Osteoblast (primary cell): Measurements from ENCODE around the gene LMNTD2. TPM values are rescaled to one million over a fixed set of nuclear protein-coding genes. Genes with fewer than 3 reads are reported as not detected.

Source experiments
- DNase-seq: peaks from one replicate; pipeline ENCODE4 v3.0.0; 2011; ENCODE audit warnings: low spot score, mixed read lengths; ENCODE audit not compliant: insufficient read length; ENCODE audit errors: missing footprints
- H2AFZ ChIP-seq: 2 replicates; pipeline ENCODE4 v1.6.0; 2011; ENCODE audit warnings: mild to moderate bottlenecking, low read length
- H3K27ac ChIP-seq: 2 replicates; pipeline ENCODE4 v1.5.1; 2011; ENCODE audit warnings: mild to moderate bottlenecking, low read depth, low read length, moderate library complexity
- H3K27me3 ChIP-seq: 2 replicates; pipeline ENCODE4 v1.6.0; 2012; ENCODE audit warnings: mild to moderate bottlenecking, control low read depth, inconsistent platforms, low read length, moderate library complexity; ENCODE audit not compliant: insufficient read depth
- H3K36me3 ChIP-seq: 2 replicates; pipeline ENCODE4 v1.5.1; 2011; ENCODE audit warnings: mild to moderate bottlenecking, low read length, control low read depth, moderate library complexity; ENCODE audit not compliant: insufficient read depth
- H3K4me1 ChIP-seq: 2 replicates; pipeline ENCODE4 v1.5.1; 2011; ENCODE audit warnings: mild to moderate bottlenecking, low read length, control low read depth, moderate library complexity; ENCODE audit not compliant: insufficient read depth
- H3K4me2 ChIP-seq: 2 replicates; pipeline ENCODE4 v1.6.0; 2011; ENCODE audit warnings: mild to moderate bottlenecking, low read length; ENCODE audit not compliant: insufficient read depth
- H3K4me3 ChIP-seq: fragments of 200-600 bp; sonication (generic); 3 replicates; pipeline ENCODE4 v1.5.1; 2012; ENCODE audit warnings: mild to moderate bottlenecking, low read length, inconsistent platforms; ENCODE audit not compliant: insufficient read depth
- H3K79me2 ChIP-seq: 2 replicates; pipeline ENCODE4 v1.6.0; 2012; ENCODE audit warnings: mild to moderate bottlenecking, low read length, control low read depth, inconsistent platforms; ENCODE audit not compliant: insufficient read depth
- H3K9me3 ChIP-seq: 2 replicates; pipeline ENCODE4 v1.5.1; 2011; ENCODE audit warnings: low read depth, low read length, control low read depth
- H4K20me1 ChIP-seq: 2 replicates; pipeline ENCODE4 v1.6.0; 2012; ENCODE audit warnings: mild to moderate bottlenecking, low read length, control low read depth; ENCODE audit not compliant: insufficient read depth
- total RNA-seq: library from RNA; depleted of rRNA; stranded (reverse); fragments of >200 nt; gene quantifications from 2 replicates; pipeline ENCODE4 v1.2.3, GENCODE V29; 2012
- TF ChIP-seq, protein P1 (sequence below): IDR thresholded peaks from 2 replicates; pipeline ENCODE4 v1.5.1; 2011; ENCODE audit warnings: mild to moderate bottlenecking, low read depth, low read length, moderate library complexity; ENCODE audit errors: extremely low read depth

LMNTD2 gene
- total RNA-seq, 1 donor: 0.36 TPM

DNA sequence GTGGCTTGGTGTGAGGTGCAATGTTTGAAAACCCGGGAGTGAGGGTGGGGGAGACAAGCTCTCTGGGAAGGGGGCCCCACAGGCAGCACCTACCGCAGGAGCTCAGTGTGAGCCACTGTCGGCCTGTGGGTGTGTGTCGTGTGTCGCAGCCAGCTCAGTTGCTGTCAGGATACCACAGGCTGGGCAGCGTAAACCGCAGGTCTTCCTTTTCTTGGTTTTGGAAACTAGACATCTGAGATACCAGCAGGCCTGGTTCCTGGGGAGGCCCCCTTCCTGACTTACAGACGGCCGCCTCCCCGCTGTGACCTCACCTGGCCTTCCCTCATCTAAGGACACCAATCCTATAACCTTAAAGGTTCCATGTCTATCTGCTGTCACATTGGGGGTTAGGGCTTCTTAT is 35.8 kb upstream of the LMNTD2 start:
- Histone ChIP-seq H3K4me1 (no peaks in the 10 kb centered on the region), H3K36me3 (peaks cover 73% of the 10 kb centered on the region), H3K9me3 (no peaks in the 10 kb centered on the region)

DNA sequence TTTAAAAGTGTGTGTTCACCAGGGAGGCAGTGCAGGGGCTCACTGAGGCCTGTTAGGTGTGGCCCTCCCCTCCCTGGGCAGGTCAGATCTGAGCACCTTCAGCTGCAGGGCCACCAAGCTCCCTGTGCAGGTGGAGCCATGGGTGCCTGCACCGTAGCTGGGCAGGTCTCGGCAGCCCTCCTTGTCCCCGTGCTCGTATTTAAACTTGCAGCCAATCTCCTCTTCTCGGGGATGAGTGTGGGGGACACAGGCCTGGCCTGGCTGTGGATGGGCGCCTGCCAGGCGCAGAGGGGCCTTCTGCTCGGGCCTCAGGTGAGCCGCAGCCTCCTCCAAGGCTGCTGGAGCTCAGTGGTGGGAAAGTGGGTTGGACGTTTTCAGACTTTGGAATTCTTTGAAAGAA is 34.9 kb upstream of the LMNTD2 start:
- peaks cover 27% of the 10 kb centered on the region for H4K20me1 ChIP-seq
- H3K27ac ChIP-seq: no peak overlapping the region
- H2AFZ ChIP-seq: no peak overlapping the region
- H3K27me3 ChIP-seq: no peaks in the 10 kb centered on the region
- no peak for DNase-seq
- H3K36me3 ChIP-seq: peaks cover 76% of the 10 kb centered on the region
- no peak overlapping the region for H3K4me2 ChIP-seq
- H3K9me3 ChIP-seq: no peaks in the 10 kb centered on the region
- TF ChIP-seq, protein P1, sequence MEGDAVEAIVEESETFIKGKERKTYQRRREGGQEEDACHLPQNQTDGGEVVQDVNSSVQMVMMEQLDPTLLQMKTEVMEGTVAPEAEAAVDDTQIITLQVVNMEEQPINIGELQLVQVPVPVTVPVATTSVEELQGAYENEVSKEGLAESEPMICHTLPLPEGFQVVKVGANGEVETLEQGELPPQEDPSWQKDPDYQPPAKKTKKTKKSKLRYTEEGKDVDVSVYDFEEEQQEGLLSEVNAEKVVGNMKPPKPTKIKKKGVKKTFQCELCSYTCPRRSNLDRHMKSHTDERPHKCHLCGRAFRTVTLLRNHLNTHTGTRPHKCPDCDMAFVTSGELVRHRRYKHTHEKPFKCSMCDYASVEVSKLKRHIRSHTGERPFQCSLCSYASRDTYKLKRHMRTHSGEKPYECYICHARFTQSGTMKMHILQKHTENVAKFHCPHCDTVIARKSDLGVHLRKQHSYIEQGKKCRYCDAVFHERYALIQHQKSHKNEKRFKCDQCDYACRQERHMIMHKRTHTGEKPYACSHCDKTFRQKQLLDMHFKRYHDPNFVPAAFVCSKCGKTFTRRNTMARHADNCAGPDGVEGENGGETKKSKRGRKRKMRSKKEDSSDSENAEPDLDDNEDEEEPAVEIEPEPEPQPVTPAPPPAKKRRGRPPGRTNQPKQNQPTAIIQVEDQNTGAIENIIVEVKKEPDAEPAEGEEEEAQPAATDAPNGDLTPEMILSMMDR: no peak
- peaks cover 55% of the 10 kb centered on the region for H3K79me2 ChIP-seq
- H3K4me1 ChIP-seq: no peaks in the 10 kb centered on the region
- no peak overlapping the region for H3K4me3 ChIP-seq

More for the DNA sequence above, 35.8 kb upstream of the LMNTD2 start:
- no peak overlapping the region for H3K4me2 ChIP-seq
- TF ChIP-seq, protein P1: no peak
- no peaks in the 10 kb centered on the region for H3K27me3 ChIP-seq
- H3K27ac ChIP-seq: no peak overlapping the region
- H2AFZ ChIP-seq: no peak overlapping the region
- no peak overlapping the region for H3K4me3 ChIP-seq
- peaks cover 27% of the 10 kb centered on the region for H4K20me1 ChIP-seq
- peaks cover 50% of the 10 kb centered on the region for H3K79me2 ChIP-seq
- no peak for DNase-seq

DNA sequence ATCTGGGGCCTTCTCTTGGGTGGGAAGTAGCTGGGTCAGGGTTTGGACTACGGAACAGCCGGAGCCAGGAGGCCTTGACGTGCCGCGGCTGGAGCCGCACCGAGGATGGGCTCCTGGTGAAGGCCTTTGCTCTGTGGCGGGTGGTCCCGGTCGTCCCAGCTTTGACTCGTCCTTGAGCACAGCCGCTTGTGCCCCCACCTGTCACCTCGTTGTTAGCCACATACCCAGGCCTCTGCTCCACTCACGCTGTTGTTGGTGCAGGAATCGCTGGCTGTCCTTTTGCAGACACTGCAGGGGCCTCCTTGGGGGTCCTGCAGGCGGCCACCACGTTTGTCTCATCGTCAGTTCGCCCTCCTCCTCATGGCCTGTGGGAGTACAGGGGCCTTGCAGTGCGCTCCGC is 32.8 kb upstream of the LMNTD2 start:
- Histone ChIP-seq H3K27ac (no peak overlapping the region), H2AFZ (no peak overlapping the region), H3K36me3 (peaks cover 81% of the 10 kb centered on the region), H3K4me2 (no peak overlapping the region), H3K4me3 (no peak overlapping the region), H3K9me3 (no peaks in the 10 kb centered on the region), H3K79me2 (peaks cover 66% of the 10 kb centered on the region), H3K4me1 (no peaks in the 10 kb centered on the region), H4K20me1 (peaks cover 35% of the 10 kb centered on the region), H3K27me3 (no peaks in the 10 kb centered on the region)
- TF ChIP-seq, protein P1: no peak
- DNase-seq: no peak

DNA sequence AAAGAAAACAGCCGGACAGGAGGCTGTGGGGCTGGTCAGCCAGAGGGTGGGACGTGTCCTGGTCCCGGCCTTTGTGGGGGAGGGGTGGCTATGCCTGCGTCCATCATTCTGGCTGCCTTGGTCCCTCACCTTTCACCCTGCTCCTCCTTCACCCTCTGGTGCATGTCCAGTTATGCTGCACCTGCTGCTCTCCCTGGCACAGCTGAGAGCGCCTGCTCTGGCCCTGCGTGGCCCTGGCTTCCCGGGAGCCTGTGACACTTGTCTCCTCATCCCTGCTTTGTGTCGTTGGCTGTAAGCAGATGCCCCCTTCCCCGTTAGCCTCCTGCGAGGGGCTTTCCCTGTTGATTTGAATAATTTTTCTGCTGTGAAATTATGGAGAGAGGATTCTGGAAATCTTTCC is 32.4 kb upstream of the LMNTD2 start:
- Histone ChIP-seq H3K36me3 (peaks cover 77% of the 10 kb centered on the region), H3K79me2 (peaks cover 69% of the 10 kb centered on the region), H3K4me1 (peaks cover 2% of the 10 kb centered on the region), H3K4me2 (no peak overlapping the region), H3K4me3 (no peak overlapping the region), H4K20me1 (peaks cover 37% of the 10 kb centered on the region), H2AFZ (no peak overlapping the region), H3K27ac (no peak overlapping the region), H3K27me3 (no peaks in the 10 kb centered on the region), H3K9me3 (no peaks in the 10 kb centered on the region)
- DNase-seq: no peak
- TF ChIP-seq, protein P1: no peak
